ENCODE data around the gene GPC1.
A peak's percentile ranks its signal among the peaks of the same experiment; 100 is the strongest.

GPC1 gene

GRCh38 chr2:240390091-240391073 lies 45.1 kb upstream of the GPC1 start:
- Histone ChIP-seq H3K4me3 (ENCODE audit: insufficient read length, low read depth) (no peak overlapping the region), H3K36me3 (ENCODE audit: insufficient read depth, insufficient read length, low read length) (no peaks in the 10 kb centered on the region), H3K27me3 (ENCODE audit: insufficient read depth, insufficient read length) (peaks cover 2% of the 10 kb centered on the region), H3K4me1 (ENCODE audit: insufficient read depth, insufficient read length) (peaks cover 11% of the 10 kb centered on the region), H3K9ac (ENCODE audit: insufficient read length, low read depth) (no peak overlapping the region), H3K9me3 (ENCODE audit: insufficient read depth, low read length) (no peaks in the 10 kb centered on the region)
- DNase-seq (ENCODE audit: low read depth, low spot score), result no peak
- TF ChIP-seq YY1 (IDR thresholded peaks at IDR 0.05; ENCODE audit: insufficient read depth, insufficient read length) (no peak), ZNF274 (IDR thresholded peaks at IDR 0.05; ENCODE audit: low read depth, low read length) (no peak), SUZ12 (IDR thresholded peaks at IDR 0.05; ENCODE audit: extremely low read depth, insufficient read depth, insufficient read length) (no peak)

- peaks cover 2% of the 10 kb centered on the region for H3K27me3 ChIP-seq (ENCODE audit: insufficient read depth, insufficient read length)
- H3K9ac ChIP-seq (ENCODE audit: insufficient read length, low read depth), result no peak overlapping the region
- H3K36me3 ChIP-seq (ENCODE audit: insufficient read depth, insufficient read length, low read length), result no peaks in the 10 kb centered on the region
- DNase-seq (ENCODE audit: low read depth, low spot score), result no peak
- peaks cover 11% of the 10 kb centered on the region for H3K4me1 ChIP-seq (ENCODE audit: insufficient read depth, insufficient read length)
- H3K9me3 ChIP-seq (ENCODE audit: insufficient read depth, low read length), result no peaks in the 10 kb centered on the region
- TF ChIP-seq ZNF274 (IDR thresholded peaks at IDR 0.05; ENCODE audit: low read depth, low read length) (no peak), YY1 (IDR thresholded peaks at IDR 0.05; ENCODE audit: insufficient read depth, insufficient read length) (no peak), SUZ12 (IDR thresholded peaks at IDR 0.05; ENCODE audit: extremely low read depth, insufficient read depth, insufficient read length) (no peak)
- H3K4me3 ChIP-seq (ENCODE audit: insufficient read length, low read depth), result no peak overlapping the region
Observed at GRCh38 chr2:240391111-240392051, 44.1 kb upstream of the GPC1 start.

- Histone ChIP-seq H3K4me1 (ENCODE audit: insufficient read depth, insufficient read length) (peaks cover 11% of the 10 kb centered on the region), H3K27me3 (ENCODE audit: insufficient read depth, insufficient read length) (peaks cover 2% of the 10 kb centered on the region), H3K36me3 (ENCODE audit: insufficient read depth, insufficient read length, low read length) (no peaks in the 10 kb centered on the region), H3K9ac (ENCODE audit: insufficient read length, low read depth) (peak overlapping the region; percentile 34), H3K4me3 (ENCODE audit: insufficient read length, low read depth) (no peak overlapping the region), H3K9me3 (ENCODE audit: insufficient read depth, low read length) (no peaks in the 10 kb centered on the region)
- no peak for TF ChIP-seq SUZ12 (IDR thresholded peaks at IDR 0.05; ENCODE audit: extremely low read depth, insufficient read depth, insufficient read length)
- no peak for TF ChIP-seq YY1 (IDR thresholded peaks at IDR 0.05; ENCODE audit: insufficient read depth, insufficient read length)
- TF ChIP-seq ZNF274 (IDR thresholded peaks at IDR 0.05; ENCODE audit: low read depth, low read length), result no peak
- no peak for DNase-seq (ENCODE audit: low read depth, low spot score)
Observed at GRCh38 chr2:240392084-240392947, 43.1 kb upstream of the GPC1 start.

- no peak for DNase-seq (ENCODE audit: low read depth, low spot score)
- Histone ChIP-seq H3K9me3 (ENCODE audit: insufficient read depth, low read length) (no peaks in the 10 kb centered on the region), H3K9ac (ENCODE audit: insufficient read length, low read depth) (no peak overlapping the region), H3K36me3 (ENCODE audit: insufficient read depth, insufficient read length, low read length) (no peaks in the 10 kb centered on the region), H3K4me1 (ENCODE audit: insufficient read depth, insufficient read length) (peaks cover 11% of the 10 kb centered on the region), H3K4me3 (ENCODE audit: insufficient read length, low read depth) (no peak overlapping the region), H3K27me3 (ENCODE audit: insufficient read depth, insufficient read length) (peaks cover 2% of the 10 kb centered on the region)
- TF ChIP-seq YY1 (IDR thresholded peaks at IDR 0.05; ENCODE audit: insufficient read depth, insufficient read length), result no peak
- no peak for TF ChIP-seq ZNF274 (IDR thresholded peaks at IDR 0.05; ENCODE audit: low read depth, low read length)
- TF ChIP-seq SUZ12 (IDR thresholded peaks at IDR 0.05; ENCODE audit: extremely low read depth, insufficient read depth, insufficient read length), result no peak
Observed at GRCh38 chr2:240392948-240393830, 42.3 kb upstream of the GPC1 start.

GRCh38 chr2:240393831-240394410 lies 41.5 kb upstream of the GPC1 start:
- no peak for TF ChIP-seq ZNF274 (IDR thresholded peaks at IDR 0.05; ENCODE audit: low read depth, low read length)
- TF ChIP-seq YY1 (IDR thresholded peaks at IDR 0.05; ENCODE audit: insufficient read depth, insufficient read length), result no peak
- no peak for TF ChIP-seq SUZ12 (IDR thresholded peaks at IDR 0.05; ENCODE audit: extremely low read depth, insufficient read depth, insufficient read length)
- Histone ChIP-seq H3K9me3 (ENCODE audit: insufficient read depth, low read length) (no peaks in the 10 kb centered on the region), H3K27me3 (ENCODE audit: insufficient read depth, insufficient read length) (peaks cover 2% of the 10 kb centered on the region), H3K9ac (ENCODE audit: insufficient read length, low read depth) (no peak overlapping the region), H3K36me3 (ENCODE audit: insufficient read depth, insufficient read length, low read length) (no peaks in the 10 kb centered on the region), H3K4me3 (ENCODE audit: insufficient read length, low read depth) (no peak overlapping the region), H3K4me1 (ENCODE audit: insufficient read depth, insufficient read length) (peaks cover 15% of the 10 kb centered on the region)
- no peak for DNase-seq (ENCODE audit: low read depth, low spot score)
